Left renal pelvis (tissue), 4 donors: ENCODE measurements around the gene CUL5. TPM values are rescaled to one million over a fixed set of nuclear protein-coding genes. Genes with fewer than 3 reads are reported as not detected.
"Not testable (repeated sequence)": the region's sequence is repeated elsewhere in the genome, so short reads cannot be mapped to it uniquely, and the experiment has no call there.

Source experiments
- DNase-seq, 4 donors: peaks; one replicate each; pipeline ENCODE4 v3.0.0-alpha.2; 2013; ENCODE audit warnings: low read depth in 4 of 4, low spot score in 3 of 4
- polyA plus RNA-seq, 4 donors: library from polyadenylated mRNA; unstranded; fragments of 120-200 nt; gene quantifications; one replicate each; pipeline ENCODE4 v1.2.1, GENCODE V29; 2013; ENCODE audit not compliant: insufficient read length in 4 of 4

The CUL5 gene
- polyA plus RNA-seq, 4 donors, result 27.8 to 50.7 (median 46.2) TPM

DNA sequence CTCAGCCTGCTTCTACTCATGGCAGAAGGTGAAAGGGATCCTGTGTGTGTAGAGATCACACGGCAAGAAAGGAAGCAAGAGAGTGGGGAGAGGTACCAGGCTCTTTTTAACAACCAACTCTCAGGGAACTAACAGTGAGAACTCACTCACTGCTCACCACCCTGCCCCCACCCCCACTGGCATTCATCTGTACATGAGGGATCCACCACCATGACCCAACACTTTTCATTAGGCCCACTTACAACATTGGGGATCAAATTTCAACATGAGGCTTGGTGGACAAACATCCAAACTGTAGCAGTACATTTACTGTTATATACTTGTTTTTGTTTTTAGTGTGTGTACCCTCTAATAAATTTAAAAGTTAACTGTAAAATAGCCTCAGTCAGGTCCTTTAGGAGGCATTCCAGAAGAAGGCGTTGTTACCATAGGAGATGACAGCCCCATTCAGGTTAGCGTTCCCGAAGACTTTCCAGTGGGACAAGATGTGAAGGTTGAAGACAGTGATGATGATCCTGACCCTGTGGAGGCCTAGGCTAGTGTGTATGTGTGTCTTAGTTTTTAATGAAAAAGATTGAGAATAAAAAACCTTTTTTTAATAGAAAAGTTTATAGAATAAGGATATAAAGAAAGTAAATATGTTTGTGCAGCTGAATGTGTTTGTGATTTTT, 11.3 kb downstream of the CUL5 start:
- no peak for DNase-seq

DNA sequence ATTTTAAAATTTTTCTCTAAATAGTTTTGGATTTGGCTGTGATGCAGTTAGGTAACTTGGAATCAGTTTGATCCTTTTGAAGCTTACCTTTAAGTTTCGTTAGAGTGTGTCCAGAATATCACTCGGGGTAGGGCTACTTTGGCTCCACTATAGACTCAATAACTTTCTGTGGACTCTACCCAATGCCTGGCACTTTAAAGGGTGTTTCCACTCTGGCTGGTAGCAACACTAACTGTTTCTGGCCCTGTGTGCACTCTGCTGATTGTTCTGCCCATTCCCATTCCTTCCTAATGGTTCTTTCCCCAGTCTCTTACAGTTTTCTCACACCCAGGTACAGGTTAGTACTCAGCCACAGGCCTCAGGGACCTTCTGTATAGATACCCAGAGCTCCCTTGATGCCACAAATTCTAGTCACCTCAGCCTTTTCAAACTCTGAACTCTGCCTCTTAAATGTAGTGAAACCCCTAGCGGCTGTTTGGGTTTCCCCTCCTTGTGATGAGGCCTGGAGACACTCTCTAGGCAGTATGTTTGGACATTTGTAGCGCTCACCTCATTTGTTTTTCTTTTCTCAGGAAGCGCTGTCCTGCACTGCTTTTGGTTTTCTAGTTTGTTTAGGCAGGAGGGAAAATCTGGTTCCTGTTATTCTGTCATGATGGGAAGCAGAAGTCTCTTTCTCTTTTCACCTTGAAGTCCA, 16.8 kb downstream of the CUL5 start:
- no peak for DNase-seq

DNA sequence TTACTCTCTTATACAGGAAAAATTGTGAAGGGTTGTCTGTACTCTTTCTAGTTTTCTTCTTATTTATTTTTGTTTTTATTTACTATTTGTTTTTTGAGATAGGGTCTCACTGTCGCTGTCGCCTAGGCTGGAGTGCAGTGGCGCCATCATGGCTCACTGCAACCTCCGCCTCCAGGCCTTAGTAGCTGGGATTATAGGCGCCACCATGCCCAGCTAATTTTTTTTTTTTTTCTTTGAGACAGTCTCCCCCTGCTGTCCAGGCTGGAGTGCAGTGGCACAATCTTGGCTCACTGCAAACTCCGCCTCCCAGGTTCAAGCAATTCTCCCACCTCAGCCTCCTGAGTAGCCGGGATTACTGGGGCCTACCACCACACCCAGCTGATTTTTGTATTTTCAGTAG, 18.4 kb downstream of the CUL5 start:
- DNase-seq, result no peak

DNA sequence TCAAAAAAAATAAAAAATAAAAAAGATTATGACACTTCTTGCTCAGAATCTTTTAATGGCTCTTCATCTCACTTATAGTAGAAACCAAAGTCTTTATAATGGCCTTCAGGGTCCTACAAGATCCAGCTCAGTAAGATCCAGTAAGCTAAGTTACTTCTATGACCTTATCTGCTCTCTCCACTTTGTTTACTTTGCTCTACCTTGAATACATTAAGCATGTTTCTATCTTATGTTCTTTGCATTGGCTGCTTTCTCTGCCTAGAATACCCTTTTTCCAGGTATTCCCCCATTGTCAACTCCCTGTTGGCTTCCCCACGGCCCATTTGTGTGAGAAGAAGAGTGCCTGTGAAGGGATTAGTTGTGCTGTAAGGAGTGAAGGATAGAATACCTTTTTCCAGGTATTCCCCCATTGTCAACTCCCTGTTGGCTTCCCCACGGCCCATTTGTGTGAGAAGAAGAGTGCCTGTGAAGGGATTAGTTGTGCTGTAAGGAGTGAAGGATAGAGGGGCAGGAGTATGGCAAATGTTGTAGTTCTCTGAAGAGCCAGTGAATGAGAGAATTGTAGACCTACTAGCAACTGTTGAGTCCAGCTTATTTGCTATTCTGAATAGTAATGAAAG, 20.2 kb downstream of the CUL5 start:
- not testable (repeated sequence) for DNase-seq

DNA sequence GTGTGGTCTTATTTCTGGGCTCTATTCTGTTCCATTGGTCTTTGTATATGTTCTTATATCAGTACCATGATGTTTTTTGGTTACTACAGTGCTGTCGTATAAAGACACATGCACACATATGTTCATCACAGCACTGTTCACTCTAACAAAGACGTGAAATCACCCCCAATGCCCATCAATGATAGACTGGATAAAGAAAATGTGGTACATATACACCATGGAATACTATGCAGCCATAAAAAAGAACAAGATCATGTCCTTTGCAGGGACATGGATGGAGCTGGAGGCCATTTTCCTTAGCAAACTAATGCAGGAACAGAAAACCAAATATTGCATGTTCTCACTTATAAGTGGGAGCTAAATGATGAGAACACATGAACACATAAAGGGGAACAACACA, 22.9 kb downstream of the CUL5 start:
- DNase-seq, result not testable (repeated sequence)

DNA sequence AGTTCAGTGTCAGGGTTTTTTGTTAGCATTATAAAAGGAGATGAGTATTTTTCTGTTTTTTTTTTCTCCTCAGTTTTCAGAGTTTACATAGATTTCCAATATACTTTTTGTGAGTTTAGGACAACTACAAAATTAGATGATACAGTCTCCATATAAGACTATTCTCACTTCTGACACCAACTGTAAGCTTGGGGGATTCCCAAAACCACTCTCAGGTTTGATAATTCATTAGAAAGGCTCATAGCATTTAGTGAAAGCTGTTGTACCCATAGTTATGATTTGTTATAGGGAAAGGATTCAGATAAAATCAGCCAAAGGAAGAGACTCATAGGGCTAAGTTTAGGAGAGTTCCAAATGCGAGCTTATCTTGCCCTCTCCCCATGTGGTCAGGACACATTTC, 24.1 kb downstream of the CUL5 start:
- no peak for DNase-seq

DNA sequence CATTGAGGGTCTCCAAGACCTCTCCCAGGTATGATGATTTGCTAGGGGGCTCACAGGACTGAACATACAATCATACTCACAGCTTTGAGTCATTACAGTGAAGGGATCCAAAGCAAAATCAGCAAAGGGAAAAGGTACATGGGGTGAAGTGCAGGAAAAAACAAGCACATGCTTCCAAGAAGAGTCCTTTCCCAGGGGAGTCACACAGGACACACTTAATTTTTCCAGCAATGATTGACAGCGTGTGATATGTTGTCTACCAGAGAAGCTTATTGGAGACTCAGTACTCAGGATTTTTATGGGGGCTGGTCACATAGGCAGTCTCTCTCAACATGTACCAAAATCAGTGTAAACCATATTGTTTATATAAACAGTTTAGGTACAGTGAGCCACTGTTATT, 25.3 kb downstream of the CUL5 start:
- no peak for DNase-seq

DNA sequence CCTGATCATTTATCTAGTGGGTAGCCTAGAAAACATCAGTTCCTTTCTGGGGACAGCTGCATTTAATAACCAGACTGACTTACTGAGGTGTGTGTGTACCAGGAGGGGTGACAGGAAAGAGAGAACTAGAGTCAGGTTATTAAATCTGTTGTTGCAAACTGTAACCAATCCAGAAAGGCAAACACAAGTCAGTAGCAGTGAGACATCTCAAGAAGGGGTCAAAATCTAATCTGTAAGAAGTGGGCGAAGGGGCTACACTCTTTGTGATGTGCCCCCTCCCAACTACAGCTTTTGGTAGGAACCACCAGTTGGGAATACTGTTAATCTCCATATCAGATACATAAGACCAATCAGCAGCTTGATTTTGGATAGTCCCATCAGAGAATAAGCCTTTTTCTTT, 26.3 kb downstream of the CUL5 start:
- no peak for DNase-seq

DNA sequence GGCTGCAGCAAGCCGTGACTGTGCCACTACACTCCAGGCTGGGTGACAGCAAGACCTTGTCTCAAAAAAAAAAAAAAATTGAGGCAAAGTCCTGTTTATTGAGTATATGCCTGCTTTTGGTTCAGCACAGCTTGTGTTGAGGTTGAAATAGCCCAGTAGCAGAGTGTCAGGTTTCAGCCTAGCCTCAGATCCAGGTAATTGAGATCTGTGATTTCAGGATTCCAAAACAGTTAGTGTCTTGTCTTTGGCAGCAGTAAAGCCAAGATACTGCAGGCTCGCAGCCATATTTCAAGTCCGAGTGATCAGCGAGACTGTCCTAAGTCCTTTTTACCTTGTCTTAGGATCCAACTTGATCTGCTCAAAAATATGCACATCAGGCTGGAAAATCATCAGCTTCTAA, 27.0 kb downstream of the CUL5 start:
- no peak for DNase-seq

DNA sequence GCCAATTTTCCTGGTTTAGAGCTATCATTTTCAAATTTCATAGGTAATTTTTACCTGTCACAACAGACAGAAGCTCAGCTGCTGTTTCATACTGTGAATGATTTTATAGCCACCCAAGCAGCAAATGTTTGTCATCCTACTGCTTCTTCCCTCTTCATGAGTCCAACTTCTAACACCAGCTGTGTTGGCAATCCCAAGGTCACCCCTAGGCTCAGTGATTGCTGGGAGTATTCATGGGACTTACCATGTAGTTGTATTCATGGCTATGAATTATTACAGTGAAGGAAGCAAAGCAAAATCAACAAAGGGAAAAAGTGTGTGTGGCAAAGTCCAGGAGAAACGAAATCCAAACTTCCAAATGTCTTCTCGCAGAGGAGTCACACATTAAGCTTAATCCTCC, 28.5 kb downstream of the CUL5 start:
- no peak for DNase-seq

DNA sequence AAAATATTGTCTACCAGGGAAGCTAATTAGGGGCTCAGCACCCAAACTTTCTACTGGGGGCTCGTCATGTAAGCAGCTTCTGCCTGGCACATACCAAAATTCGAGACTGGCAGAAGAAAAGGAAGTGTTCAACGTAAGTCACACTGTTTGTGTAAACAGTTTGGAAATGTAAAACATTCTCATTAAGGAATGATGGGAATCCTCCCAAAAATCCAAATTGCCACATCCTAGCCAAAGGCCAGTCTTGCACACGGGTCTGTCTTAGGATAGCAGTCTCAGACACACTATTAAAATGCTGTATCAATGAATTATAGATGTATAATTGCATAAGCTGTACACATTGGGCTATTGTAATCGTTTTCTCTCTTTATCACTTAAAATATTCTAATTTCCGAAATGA, 28.9 kb downstream of the CUL5 start:
- DNase-seq, result no peak

DNA sequence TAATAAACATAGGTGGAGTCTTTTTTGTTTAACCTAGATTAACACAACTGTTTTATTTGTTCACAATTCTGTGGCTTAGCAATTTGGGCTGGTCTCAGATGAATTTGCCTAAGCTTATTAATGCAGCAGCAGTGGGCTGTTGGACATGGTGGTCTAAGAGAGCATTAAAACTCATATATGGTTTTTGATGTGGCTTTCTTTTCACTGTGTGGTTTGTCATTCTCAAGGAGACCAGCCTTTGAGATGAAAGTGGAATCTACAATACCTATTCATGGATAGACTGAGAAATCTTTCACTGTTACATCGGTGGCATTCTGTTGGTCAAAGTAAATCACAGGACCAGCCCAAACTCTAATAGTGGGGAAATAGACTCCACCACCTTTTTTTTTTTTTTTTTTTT, 39.6 kb downstream of the CUL5 start:
- no peak for DNase-seq

DNA sequence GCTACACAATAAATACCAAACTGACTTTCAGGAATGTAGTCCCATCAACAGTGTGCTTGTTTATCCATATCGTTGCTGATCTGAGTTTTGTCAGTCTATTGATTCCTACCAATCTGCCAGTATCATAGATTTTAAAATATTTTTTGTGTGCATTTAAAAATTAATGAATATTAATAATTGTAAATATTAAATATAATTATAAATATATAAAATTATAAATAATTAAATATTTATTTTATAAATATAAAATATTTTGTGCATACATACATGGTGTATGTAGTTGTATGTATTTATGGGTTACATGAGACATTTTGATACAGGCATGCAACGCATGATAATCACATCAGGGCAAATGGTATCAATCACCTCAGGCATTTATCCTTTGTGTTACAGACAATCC, 53.6 kb downstream of the CUL5 start:
- DNase-seq, result no peak

DNA sequence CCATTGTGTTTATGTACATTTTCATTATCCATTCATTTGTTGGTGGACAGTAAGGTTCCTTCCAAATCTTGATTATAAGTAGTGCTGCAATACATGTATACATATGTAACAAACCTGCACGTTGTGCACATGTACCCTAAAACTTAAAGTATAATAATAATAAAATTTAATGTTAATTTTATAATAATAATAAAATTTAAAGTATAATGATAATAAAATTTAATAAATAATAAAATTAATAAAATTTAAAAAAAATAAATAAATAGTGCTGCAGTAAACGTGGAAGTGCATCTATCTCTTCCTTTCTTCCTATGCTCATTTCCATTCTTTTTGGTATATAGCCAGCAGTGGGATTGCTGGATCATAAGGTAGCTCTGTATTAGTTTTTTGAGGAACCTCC, 54.7 kb downstream of the CUL5 start:
- DNase-seq, result no peak

DNA sequence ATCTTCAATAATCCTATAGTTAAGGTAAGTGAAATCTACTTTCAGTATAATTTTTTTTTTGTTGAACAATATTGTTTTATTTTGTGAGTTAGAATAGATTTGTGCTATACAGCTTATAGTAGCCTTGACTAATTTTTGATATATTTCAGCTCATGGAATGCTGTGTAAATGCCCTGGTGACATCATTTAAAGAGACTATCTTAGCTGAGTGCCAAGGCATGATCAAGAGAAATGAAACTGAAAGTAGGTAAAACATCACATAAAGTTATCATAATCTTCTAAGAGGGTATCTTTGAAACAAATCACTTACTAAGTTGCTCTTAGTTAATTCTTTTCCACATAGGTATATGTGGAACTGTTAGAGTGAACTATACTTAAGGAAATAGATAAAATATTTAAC, 61.2 kb downstream of the CUL5 start:
- DNase-seq, result no peak

DNA sequence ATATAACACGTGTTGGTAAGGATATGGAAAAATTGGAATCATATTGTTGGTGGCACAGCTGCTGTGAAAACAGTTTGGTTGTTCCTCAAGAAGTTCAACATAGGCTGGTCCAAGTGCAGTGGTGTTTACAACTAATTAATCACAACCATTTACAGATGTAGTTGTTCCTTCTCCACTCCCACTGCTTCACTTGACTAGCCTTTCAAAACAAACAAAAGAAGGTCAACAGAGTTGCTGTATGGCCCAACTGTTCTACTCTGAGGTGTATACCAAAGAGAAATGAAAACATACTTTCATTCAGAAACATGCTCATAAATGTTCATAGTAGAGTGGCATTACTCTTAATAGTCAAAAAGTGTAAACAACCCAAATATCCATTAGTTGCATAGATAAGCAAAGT, 76.1 kb downstream of the CUL5 start:
- peak in 2 of 4 donors; percentile 2 to 9 for DNase-seq

DNA sequence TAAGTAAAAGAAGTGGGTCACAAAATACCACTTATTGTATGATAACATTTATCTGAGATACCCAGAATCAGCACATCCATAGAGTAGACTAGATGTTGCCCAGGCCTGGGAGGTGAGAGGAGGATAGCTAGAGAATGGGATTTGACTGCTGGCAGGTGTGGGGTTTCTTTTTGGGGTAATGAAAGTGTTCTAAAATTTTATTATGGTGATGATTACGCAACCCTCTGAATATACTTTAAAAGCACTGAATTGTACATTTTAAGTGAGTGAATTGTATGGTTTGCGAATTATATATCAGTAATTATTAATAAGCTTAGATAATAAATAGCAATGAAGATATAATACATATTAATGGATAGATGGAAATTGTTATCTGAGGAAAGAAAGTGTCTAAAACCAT, 77.0 kb downstream of the CUL5 start:
- no peak for DNase-seq

DNA sequence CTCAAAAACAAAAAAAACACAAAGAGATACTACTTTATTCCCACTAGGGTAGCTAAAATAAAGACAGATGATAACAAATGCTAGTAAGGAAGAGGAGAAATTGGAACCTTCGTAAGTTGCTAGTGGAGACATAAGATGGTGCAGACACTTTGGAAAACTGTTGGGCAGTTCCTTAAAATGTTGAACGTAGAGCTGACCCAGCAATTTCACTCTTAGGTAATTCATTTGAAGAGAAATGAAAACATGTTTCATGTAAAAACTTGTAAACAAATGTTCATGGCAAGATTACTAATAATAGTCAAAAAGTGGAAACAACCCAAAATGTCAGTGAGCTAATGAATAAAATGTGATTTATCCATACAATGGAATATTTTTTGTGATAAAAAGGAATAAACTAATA, 83.4 kb downstream of the CUL5 start:
- no peak for DNase-seq

DNA sequence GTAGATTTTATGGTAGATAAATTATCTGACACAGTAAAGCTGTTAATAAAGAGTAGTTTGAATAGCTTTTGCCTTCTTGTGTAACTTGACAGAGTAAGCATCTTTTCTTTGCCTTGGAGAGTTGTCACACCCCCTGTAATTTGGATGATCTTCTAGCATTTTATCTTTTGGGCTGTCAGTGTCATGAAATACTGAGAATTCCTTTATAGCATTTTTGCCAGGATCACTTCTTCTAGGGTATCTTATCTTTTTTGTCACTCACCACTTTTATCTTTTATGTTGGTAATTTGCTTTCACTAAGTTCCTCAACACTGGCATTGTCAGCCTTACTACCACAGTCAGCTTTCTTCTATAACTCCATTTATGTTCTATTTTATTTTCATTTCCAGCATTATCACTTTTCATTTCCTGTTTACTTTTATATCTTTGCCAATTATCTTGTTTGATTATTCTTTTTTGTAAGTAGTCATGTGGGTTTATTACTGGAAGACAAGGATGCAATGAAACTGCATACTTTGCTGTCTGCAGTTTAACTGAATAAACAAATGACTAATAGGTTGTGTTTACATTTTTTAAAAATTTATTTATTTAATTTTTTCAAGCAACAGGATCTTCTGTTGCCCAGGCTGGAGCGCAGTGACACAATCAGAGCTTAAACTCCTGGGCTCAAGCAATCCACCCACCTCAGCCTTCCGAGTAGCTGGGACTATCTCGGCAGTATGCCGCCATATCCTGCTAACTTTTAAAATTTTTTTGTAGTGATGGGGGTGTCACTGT, 84.6 kb downstream of the CUL5 start:
- no peak for DNase-seq

DNA sequence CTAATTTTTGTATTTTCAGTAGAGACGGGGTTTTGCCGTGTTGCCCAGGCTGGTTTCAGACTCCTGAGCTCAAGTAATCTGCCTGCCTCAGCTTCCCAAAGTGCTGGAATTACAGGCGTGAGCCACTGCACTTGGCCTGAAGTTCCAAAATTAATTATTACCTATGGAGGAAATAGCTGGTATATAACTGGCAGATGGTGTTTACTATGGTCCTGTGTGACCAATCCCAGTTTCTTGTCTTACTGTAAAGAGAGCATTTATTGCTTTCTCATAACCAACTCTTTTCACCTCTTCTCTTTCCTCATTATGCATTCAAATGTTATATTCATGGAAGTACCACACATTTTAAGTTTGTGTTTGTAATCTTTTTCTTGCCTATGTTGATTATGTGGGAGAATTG, 88.5 kb downstream of the CUL5 start:
- no peak for DNase-seq

DNA sequence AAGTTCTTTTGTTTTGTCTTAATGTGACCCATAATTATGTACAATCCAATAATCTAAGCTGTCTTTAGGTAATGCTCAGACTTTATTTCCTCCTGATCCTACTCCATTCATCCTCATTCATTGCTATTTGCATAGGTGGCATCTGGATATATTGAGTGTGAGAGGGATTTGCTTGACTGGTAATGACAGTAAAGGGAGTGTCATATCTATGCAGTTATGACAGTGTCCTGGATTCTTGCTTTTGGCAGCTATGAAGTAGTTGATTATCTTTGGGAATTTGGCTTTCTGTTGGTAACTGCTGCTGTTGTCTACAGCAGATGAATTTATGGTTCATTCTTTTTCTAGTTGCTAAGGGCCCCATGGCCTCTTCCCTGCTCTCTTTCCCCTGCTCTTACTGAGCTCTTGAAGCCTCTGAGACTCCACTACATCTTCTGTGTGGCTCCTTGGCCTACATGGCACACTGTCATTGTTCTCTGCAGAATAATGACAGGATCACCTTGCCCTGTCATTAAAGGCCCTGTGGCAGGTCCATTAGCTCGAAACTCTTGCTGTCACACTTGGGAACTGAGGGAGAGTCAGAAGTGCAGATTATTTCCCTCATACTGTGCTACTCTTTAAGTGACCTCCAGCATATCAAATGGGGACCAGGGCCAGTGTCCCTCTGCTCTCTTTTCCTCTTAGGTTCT, 92.5 kb downstream of the CUL5 start:
- DNase-seq, result no peak
